DMS53 treated with DMSO at 0.1 percent for 48 hours (cell line): ENCODE measurements around the gene TBC1D20.
"Not testable (repeated sequence)": the region's sequence is repeated elsewhere in the genome, so short reads cannot be mapped to it uniquely, and the experiment has no call there.

Source experiments
- DNase-seq: peaks from one replicate; lab custom pipeline; 2025; ENCODE audit not compliant: unreplicated experiment; lab: John Stamatoyannopoulos, UW

Gene TBC1D20

DNA sequence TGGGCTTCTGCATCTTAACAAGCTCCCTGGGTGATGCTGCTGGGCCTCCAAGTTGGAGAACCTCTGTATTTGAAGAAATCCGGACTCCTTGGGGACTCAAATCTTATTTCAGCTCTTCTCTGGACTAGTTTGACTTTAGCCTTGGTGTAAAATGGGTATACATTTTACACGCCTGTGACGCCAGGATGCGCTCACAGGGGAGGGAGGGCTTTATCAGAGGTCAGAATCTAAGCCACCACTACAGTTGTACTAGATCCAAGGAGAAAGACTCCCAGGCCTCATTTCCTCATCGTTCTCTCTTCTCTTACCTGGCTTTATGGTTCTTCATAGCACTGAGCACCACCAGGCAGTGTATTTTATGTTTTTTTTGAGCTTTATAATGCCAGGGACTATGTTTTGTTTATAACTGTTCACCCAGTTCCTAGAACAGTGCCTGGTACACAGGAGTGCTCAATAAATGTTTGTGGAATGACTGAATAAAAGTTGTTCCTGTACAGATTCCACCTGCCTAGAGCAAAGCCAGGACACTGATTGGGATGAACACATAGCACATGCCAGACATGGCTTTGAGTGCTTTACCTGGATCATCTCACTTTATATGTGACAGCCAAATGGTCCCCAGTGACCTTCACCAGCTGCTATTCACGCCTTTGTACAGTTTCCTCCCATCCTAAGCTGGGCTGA lies 59.3 kb downstream of the TBC1D20 start:
- no peak for DNase-seq

DNA sequence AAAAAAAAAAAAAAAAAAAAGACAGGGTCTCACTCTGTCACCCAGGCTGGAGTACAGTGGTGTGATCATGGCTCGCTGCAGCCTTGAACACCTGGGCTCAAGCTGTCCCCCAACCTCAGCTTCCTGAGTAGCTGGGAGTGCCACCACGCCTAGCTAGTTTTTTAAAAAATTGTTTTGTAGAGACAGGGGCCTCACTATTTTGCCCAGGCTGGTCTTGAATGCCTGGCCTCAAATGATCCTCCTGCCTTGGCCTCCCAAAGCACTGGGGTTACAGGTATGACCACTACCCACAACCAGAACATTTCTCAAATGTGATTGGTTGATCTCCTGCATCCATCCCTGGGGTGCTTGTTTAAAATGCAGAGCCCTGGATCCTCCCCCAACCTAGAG lies 59.8 kb downstream of the TBC1D20 start:
- DNase-seq, result no peak

DNA sequence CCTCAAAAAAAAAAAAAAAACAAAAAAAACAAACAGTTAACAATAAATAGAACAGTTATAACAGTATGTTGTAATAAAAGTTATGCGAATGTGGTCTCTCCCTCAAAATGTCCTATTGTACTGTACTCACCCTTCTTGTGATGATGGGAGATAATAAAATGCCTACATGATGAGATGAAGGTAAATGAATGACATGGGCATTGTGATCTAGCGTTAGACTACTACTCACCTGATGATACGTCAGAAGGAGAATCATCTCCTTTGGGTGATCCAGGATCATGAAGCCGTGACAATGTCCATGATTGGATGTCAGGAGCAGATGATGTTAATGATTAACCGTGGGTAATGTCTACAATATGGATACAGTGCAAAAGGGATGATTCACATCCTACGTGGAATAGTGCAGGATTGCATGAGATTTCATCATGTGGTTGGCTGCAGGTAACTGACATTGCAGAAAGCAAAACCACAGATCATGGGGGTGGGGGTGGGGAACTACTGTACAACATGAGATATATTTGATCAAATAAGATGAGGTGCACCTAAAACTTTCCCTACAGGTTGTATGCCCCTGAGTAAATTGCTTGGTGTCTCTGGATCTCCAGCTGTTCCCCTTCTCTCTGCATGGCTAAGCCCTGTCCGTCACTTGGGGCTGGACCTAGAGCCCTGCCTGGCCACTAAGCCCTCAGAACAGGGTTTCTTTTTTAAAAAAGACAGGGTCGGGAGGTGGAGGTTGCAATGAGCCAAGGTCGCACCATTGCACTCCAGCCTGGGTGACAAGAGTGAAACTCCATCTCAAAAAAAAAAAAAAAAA lies 60.4 kb downstream of the TBC1D20 start:
- peak; percentile 99 for DNase-seq

DNA sequence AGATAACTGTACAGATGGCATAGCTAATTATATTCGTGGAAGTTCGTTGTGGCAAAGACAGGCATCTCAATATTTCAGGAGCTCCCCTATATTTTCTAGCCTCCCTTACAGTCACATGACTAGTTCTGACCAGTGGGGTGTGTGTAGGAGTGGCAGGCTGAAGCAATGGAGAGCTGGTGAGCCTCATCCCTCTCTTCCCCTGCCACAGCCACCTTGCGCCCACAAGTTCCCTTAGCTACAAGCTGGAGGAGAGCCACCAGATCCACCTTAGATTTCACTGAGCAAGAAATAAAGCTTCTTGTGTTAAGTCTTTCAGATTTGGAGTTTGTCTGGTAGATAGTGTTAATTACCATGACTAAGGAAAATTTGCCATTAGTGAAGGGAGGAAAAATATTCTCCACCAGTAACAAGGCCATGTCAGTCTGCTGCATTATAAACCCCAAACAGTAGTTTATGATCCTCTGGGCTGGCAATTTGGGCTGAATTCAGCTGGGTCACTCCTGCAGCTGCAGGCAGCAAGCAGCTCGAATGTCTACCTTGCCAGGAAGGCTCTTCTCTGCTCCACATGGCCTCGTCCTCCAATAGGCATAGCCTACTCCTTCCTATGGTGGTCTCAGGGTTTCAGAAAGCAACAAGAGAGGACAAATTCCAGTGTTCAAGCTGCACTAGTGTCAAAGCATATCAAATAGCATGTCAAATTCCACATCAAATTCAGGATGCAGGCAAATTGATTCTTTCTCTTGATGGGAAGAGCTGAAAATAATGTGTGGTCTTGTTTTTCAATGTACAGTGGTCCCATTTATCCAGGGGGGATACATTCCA lies 61.7 kb downstream of the TBC1D20 start:
- no peak for DNase-seq

DNA sequence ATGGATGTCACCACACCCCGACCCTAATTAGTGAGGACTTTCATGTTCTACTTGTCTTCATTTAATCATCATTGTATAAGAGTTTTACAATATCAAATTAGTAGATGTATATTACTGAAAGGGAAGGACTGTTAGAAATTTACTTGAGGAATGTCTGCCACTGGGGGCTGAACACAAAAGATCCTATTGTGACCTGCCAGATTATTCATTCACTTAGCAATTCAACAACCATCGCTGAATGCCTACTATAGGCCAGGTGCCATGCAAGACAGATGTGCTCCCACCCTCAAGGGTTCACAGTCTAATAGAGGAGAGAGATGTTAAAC lies 62.2 kb downstream of the TBC1D20 start:
- no peak for DNase-seq

DNA sequence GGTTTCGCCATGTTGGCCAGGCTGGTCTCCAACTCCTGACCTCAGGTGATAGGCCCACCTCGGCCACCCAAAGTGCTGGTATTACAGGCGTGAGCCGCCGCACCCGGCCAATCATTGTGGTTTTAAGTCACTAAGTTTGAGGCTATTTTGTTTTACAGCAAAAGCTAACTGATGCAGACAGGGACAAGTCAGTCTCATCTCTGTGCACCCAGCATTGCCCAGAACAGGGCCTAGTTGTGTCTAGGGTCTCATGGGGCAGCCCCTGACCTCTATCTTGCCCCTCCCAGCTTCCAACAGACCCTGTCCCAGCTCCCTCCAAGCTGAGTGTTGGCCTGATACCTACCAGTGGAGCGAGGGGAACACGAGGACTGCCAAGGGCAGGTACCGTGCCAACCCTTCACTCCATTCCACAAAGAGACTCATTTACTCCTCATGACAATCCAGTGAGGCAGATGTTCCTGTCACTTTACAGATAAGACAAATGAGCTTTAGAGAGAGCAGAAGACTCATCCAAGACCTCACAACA lies 63.1 kb downstream of the TBC1D20 start:
- no peak for DNase-seq

DNA sequence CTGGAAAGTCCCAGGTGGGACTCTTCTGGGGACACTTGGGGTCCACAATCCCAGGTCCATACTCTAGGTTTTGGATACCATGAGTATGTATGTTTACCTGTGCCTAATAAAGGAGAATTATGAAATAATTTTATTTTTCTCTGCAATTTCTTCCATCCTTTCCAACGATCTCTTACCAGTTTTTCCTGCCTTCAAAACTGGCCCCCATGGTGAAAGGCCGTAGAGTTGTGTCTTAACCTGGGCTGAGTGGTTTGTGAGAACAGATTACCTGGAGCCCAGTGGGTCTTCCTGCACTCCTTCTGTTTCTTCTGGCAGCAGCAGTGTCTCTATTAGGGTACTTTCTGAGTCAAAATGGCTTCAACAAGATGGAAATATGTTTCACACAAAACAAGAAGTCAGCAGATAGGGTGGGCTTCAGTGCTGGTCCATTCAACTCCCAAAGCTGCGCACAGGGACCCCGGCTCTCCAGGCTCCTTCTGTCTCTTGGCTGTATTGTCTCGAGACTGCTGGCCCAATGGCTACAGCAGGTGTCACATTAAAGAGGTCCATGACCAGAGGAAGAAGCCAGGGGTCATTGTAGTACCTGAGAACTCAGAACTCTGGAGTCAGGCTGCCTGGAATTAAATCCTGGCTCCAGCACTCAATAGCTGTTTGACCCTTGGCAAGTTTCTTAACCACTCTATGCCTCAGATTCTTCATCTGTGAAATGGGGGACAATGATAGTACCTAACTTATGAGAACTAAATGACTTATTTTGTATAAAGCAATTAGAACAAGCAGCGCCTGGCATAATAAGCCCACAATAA lies 64.7 kb downstream of the TBC1D20 start:
- no peak for DNase-seq

DNA sequence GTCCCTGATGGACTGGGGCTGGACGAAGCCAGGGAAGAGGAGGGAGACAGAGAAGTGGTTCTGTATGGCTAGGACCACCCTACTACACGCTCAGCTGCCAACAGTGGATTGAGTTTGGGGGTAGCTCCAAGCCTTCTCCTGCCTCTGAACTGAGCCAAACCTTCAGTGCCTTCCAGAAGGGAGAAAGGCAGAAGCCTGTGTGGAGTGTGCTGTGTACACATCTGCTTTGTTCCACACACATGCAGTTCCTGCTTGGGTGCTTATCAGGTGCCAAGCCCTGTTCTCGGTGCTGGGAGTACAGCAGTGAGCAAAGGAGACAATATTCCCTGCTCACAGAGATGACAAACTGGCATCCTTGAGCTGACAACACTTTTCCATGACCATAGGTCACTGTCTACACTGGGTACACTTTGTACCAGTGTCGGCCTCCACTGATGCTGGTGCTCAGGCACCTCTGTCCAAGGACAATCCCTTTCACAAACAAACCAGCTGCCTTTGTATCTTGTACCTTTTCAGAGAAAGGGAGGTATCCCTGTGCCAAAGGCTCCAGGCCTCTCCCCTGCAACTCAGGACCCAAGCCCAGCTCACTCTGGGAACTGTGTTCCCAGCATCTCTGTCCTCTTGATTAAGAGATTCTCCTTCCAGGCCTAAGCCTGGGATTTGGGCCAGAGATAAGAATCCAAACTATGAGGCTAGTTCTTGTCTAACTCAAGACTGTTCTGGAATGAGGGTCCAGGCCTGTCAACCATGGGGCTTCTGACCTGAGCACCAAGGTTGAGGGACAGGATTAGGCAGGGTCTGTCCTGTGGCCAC lies 65.5 kb downstream of the TBC1D20 start:
- DNase-seq, result no peak

DNA sequence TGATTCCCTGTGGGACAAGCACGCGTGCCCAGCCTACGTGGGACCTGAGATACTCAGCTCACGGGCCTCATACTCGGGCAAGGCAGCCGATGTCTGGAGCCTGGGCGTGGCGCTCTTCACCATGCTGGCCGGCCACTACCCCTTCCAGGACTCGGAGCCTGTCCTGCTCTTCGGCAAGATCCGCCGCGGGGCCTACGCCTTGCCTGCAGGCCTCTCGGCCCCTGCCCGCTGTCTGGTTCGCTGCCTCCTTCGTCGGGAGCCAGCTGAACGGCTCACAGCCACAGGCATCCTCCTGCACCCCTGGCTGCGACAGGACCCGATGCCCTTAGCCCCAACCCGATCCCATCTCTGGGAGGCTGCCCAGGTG lies 66.1 kb downstream of the TBC1D20 start:
- DNase-seq, result no peak

DNA sequence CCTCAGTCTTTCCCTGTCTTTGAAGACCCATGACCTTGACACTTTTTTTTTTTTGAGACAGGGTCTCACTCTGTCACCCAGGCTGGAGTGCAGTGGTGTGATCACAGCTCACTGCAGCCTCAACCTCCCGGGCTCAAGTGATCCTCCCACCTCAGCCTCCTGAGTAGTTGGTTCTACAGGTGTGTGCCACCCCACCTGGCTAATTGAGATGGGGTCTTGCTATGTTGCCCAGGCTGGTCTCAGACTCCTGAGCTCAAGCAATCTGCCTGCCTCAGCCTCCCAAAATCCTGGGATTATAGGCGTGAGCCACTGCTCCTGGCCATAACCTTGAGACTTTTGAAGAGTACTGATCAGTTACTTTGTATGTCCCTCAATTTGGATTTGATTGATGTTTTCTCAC lies 69.0 kb downstream of the TBC1D20 start:
- not testable (repeated sequence) for DNase-seq

DNA sequence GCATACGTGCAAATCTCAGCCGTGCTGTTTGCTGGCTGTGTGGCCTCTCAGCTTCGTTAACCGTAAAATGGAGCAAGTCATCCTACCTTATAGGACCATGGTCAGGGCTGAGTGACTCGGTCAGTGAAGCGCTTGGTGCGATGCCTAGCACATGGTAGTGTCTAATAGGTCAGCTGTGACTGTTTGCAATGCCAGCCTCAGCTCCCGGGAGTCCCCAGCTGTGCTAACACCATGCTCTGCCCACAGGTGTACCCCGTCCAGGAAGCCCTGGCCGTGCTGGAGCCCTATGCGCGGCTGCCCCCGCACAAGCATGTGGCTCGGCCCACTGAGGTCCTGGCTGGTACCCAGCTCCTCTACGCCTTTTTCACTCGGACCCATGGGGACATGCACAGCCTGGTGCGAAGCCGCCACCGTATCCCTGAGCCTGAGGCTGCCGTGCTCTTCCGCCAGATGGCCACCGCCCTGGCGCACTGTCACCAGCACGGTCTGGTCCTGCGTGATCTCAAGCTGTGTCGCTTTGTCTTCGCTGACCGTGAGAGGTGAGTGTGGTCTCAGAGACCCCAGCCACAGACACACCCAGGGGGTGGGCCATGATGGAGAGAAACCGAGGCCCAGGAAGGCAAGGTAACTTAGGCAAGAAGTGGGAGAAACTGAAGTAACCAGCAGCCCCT lies 71.2 kb downstream of the TBC1D20 start:
- DNase-seq, result no peak

DNA sequence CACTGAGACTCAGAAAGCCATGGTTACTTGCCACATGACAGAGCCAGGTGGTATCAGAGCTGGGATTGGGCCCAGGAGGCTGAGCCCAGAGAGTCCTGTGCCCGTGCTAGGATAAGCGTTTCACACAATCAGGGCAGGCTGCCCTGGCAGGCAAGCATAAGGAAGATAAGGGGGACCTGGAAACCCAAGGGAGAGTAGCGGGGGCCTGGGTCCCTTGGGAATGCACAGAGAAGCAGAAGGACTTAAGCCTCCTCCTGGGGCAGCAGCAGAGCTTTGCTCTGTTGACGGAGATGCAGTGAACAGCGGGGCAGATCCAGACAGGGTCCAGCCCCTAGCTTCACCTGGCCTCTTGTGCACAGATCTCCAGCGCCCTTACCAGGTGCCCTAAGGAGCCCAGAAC lies 73.1 kb downstream of the TBC1D20 start:
- no peak for DNase-seq

DNA sequence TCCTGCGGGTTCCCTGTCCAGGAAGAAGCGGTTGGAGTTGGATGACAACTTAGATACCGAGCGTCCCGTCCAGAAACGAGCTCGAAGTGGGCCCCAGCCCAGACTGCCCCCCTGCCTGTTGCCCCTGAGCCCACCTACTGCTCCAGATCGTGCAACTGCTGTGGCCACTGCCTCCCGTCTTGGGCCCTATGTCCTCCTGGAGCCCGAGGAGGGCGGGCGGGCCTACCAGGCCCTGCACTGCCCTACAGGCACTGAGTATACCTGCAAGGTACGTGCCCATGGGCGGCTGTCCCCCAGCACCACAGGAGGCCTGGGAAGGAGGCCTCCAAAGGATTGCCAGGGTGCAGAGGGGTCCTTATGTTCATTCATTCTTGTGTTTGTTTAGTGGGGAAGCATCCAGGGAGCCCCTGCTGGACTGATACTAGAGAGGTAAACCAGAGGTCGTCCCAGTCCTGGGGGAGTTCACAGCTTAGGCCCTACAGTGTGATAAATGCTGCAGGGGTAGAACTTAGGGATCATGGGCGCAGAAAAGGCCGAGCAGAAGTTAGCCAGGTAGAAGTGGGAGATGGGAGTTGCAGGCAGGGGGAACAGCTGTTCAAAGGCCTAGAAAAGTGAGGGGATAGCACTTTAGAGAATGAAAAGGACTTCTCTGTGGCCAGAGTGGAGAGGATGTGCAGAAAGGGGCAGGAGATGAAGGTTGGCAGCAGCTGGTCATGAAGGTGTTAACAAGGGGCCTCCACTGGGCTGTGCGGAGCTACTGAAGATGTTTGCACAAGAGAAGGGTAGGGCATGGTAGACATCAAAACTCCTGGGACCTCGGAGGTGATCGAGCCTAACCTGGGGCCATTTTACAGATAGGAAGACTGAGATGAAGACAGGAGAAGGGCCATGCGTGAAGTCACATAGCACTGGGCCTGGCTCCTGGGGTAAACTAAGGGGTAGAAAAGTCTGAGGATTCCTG lies 74.0 kb downstream of the TBC1D20 start:
- no peak for DNase-seq

DNA sequence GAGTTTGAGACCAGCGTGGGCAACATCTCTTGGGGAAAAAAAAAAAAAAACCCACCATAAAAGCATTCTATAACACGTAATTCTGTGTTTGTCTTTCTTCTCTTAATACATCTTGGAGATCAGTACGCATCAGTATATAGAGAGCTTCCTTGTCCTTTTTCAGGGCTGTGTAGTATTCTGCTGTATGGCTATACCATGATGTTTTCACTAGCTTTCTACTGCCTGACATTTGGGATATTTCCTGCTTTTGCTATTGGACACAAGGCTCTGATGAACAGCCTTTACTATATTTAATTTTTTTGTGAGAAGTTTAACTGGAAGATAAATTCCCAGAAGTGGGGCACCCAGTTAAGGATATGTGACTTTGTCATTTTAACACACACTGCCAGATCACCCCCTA lies 74.8 kb downstream of the TBC1D20 start:
- DNase-seq, result no peak

DNA sequence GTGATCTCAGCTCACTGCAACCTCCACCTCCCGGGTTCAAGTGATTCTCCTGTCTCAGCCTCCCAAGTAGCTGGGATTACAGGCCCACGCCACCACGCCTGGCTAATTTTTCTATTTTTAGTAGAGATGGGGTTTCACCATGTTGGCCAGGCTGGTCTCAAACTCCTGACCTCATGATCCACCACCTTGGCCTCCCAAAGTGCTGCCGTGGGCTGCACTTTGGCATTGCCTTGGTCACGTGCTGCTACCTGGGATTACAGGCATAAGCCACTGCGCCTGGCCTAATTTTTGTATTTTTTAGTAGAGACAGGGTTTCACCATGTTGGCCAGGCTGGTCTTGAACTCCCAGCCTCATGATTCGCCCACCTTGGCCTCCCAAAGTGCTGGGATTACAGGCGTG lies 75.7 kb downstream of the TBC1D20 start:
- not testable (repeated sequence) for DNase-seq
